ENCODE results near the gene CAMSAP1. TPM values are rescaled to one million over a fixed set of nuclear protein-coding genes. Genes with fewer than 3 reads are reported as not detected.

Gene CAMSAP1
- total and polyA plus RNA-seq, 2 donors (not counting 1 experiment from before 2014, with no cell fraction given): 6.6 to 31.0 TPM

- Histone ChIP-seq H3K9me3 (ENCODE audit: control extremely low read depth in 1 of 3, control insufficient read depth in 2 of 3, insufficient read depth in 1 of 3, low read length in 2 of 3) (peaks cover 0 to 2% (median 0%) of the 10 kb centered on the region in 3 donors), H3K4me3 (ENCODE audit: control extremely low read depth in 1 of 5, extremely low read depth in 1 of 5, insufficient read depth in 1 of 5, low read depth in 2 of 5, low read length in 4 of 5) (no peak overlapping the region), H3K79me2 (ENCODE audit: control insufficient read depth, insufficient read depth, low read length) (no peaks in the 10 kb centered on the region), H2AFZ (ENCODE audit: insufficient read depth, low read depth, low read length, poor library complexity, severe bottlenecking) (no peak overlapping the region), H3K27ac (ENCODE audit: low read length in 2 of 2) (no peak overlapping the region), H3K27me3 (replicated peaks in 1 of 4; ENCODE audit: control extremely low read depth in 1 of 4, control insufficient read depth in 3 of 4, insufficient read depth in 4 of 4, low read length in 3 of 4) (no peaks in the 10 kb centered on the region), H4K20me1 (ENCODE audit: control insufficient read depth, insufficient read depth, low read length, poor library complexity, severe bottlenecking) (no peaks in the 10 kb centered on the region), H3K4me2 (replicated peaks; ENCODE audit: low read depth, low read length, poor library complexity, severe bottlenecking) (no peak overlapping the region), H3K4me1 (ENCODE audit: control insufficient read depth in 2 of 2, insufficient read depth in 2 of 2, low read length in 2 of 2) (no peaks in the 10 kb centered on the region), H3K36me3 (replicated peaks in 1 of 2; ENCODE audit: control extremely low read depth in 1 of 2, control insufficient read depth in 1 of 2, extremely low read depth in 1 of 2, insufficient read depth in 2 of 2, low read length in 1 of 2) (no peaks in the 10 kb centered on the region), H3K9ac (ENCODE audit: low read length) (no peak overlapping the region)
- CTCF ChIA-PET: no interaction called here
- 87% methylated on average over 22 of the region's 25 CpGs for WGBS (ENCODE audit: insufficient coverage)
- no peak overlapping the region for H3K27ac Mint-ChIP-seq
- no peaks in the 10 kb centered on the region for H3K4me1 Mint-ChIP-seq
- POLR2A ChIA-PET: no interaction called here
- no peak for DNase-seq
- intact Hi-C loops (cut with micrococcal nuclease): no loop called here
- H3K9me3 Mint-ChIP-seq (ENCODE audit: insufficient read depth): no peaks in the 10 kb centered on the region
- no peak for TF ChIP-seq EZH2 (IDR thresholded peaks at IDR 0.05; ENCODE audit: borderline replicate concordance, insufficient read depth, low read depth, low read length, poor library complexity, severe bottlenecking)
- no peak for TF ChIP-seq CTCF (IDR thresholded peaks at IDR 0.05)
- no peaks in the 10 kb centered on the region for H3K27me3 Mint-ChIP-seq
- H3K4me3 Mint-ChIP-seq: no peak overlapping the region
- no peak for ATAC-seq (ENCODE audit: low read depth)
Measured at GRCh38 chr9:135776893-135777622, 130.3 kb downstream of the CAMSAP1 start.

- Histone ChIP-seq H3K36me3 (replicated peaks in 1 of 2; ENCODE audit: control extremely low read depth in 1 of 2, control insufficient read depth in 1 of 2, extremely low read depth in 1 of 2, insufficient read depth in 2 of 2, low read length in 1 of 2) (no peaks in the 10 kb centered on the region), H3K27ac (ENCODE audit: low read length in 2 of 2) (no peak overlapping the region), H3K4me2 (replicated peaks; ENCODE audit: low read depth, low read length, poor library complexity, severe bottlenecking) (no peak overlapping the region), H3K27me3 (replicated peaks in 1 of 4; ENCODE audit: control extremely low read depth in 1 of 4, control insufficient read depth in 3 of 4, insufficient read depth in 4 of 4, low read length in 3 of 4) (no peaks in the 10 kb centered on the region), H4K20me1 (ENCODE audit: control insufficient read depth, insufficient read depth, low read length, poor library complexity, severe bottlenecking) (no peaks in the 10 kb centered on the region), H3K4me1 (ENCODE audit: control insufficient read depth in 2 of 2, insufficient read depth in 2 of 2, low read length in 2 of 2) (no peaks in the 10 kb centered on the region), H3K9me3 (ENCODE audit: control extremely low read depth in 1 of 3, control insufficient read depth in 2 of 3, insufficient read depth in 1 of 3, low read length in 2 of 3) (peaks cover 0 to 2% (median 0%) of the 10 kb centered on the region in 3 donors), H2AFZ (ENCODE audit: insufficient read depth, low read depth, low read length, poor library complexity, severe bottlenecking) (no peak overlapping the region), H3K9ac (ENCODE audit: low read length) (no peak overlapping the region), H3K4me3 (ENCODE audit: control extremely low read depth in 1 of 5, extremely low read depth in 1 of 5, insufficient read depth in 1 of 5, low read depth in 2 of 5, low read length in 4 of 5) (no peak overlapping the region), H3K79me2 (ENCODE audit: control insufficient read depth, insufficient read depth, low read length) (no peaks in the 10 kb centered on the region)
- intact Hi-C loops (cut with micrococcal nuclease): no loop called here
- WGBS (ENCODE audit: insufficient coverage): 74% methylated on average over 3 of the region's 7 CpGs
- ChIA-PET POLR2A (no interaction called here), CTCF (no interaction called here)
- Mint-ChIP-seq H3K4me1 (no peaks in the 10 kb centered on the region), H3K27ac (no peak overlapping the region), H3K9me3 (ENCODE audit: insufficient read depth) (no peaks in the 10 kb centered on the region), H3K4me3 (no peak overlapping the region), H3K27me3 (no peaks in the 10 kb centered on the region)
- ATAC-seq (ENCODE audit: low read depth) (no peak), DNase-seq (no peak)
- TF ChIP-seq CTCF (IDR thresholded peaks at IDR 0.05) (no peak), EZH2 (IDR thresholded peaks at IDR 0.05; ENCODE audit: borderline replicate concordance, insufficient read depth, low read depth, low read length, poor library complexity, severe bottlenecking) (no peak)
Measured at GRCh38 chr9:135775911-135776310, 131.4 kb downstream of the CAMSAP1 start.
